ENCODE data around the gene CAGE1. TPM values are rescaled to one million over a fixed set of nuclear protein-coding genes. Genes with fewer than 3 reads are reported as not detected.

CAGE1 gene
- total RNA-seq = not detected
- long read RNA-seq = 0 reads

DNA sequence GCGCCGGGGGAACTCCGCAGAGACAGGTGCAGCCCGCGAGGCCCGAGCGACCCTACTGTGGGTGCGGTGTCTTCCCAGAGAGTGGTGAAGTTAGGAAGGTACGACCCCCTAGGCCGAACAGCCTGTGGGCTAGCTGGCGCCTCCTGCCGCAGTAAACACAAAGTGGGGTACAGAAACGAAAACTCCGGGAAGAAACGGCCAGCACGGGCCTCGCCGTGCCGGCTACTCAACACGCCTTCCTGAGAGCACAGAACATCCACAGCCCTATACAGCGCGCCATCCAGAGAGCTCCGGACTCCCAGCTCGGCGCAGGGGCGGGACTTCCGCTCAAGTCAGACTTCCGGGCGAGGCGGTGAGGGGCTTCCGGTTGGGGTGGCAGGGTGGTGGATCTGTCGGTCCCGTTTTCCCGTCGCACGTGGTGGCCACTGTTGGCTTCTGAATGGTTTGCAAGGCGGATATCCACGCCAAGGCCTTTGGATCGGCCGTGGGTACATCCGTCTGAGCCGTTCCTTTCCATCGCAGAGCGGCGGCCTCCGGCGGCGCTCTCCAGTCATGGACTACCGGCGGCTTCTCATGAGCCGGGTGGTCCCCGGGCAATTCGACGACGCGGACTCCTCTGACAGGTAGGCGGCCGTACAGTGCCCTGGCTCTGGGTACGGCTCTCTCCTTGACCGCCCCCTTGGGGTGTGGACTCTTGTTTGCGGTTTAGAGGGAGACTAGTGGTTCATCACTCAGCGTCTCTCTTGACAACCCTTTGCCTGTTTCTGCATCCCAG, at the start of gene CAGE1, which contains the start of gene RIOK1:
TSS of gene CAGE1 (minus strand) at position 292 of the 775 bp plus-strand sequence. CDS start 2,569 bp downstream, outside the sequence.
TSS of gene RIOK1 (plus strand) at position 358 of the 775 bp plus-strand sequence. CDS start at position 553, 195 bp downstream.
- intact Hi-C loops (cut with DNase I) = loop anchor here (1.0 kb wide), 1 partner anchor 76 kb away; the partner anchor contains the start of gene SSR1
- DNase-seq (ENCODE audit: low spot score) = peak; percentile 97

DNA sequence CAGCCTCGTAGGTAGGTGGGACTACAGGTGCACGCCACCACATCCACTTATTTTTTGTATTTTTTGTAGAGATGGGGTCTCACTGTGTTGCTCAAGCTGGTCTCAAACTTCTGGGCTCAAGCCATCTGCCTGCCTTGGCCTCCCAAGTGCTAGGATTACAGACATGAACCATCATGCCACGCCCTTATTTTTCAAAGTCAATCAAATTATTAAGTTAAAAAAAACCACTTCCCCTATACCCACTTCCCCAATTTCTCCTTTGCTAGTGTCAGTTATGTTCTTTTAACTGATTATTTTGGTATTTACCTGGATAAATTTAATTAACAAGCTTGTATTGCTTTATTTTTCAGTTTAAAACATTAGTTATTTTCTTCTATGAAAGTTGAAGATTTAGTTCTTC, 49.7 kb upstream of the CAGE1 start:
- DNase-seq (ENCODE audit: low spot score) = no peak
- intact Hi-C loops (cut with DNase I) = no loop called here

DNA sequence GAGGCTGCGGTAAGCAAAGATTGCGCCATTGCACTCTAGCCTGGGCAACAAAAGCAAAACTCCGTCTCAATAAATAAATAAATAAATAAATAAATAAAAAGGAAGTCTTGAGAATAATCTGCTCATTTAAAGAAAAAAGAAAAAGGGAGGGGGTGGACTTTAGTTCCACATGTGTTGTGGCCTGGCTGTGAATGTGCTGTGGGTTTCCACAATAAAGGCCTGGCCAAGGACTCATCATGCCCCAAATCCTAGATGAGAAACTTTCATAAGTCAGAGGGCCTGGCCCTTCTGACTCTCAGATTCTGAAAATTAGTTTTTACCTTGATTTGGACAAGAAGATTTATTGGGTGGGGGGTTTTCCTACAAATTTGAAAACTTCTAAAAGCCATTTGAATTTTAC, 48.5 kb upstream of the CAGE1 start:
- intact Hi-C loops (cut with DNase I) = no loop called here
- no peak for DNase-seq (ENCODE audit: low spot score)

DNA sequence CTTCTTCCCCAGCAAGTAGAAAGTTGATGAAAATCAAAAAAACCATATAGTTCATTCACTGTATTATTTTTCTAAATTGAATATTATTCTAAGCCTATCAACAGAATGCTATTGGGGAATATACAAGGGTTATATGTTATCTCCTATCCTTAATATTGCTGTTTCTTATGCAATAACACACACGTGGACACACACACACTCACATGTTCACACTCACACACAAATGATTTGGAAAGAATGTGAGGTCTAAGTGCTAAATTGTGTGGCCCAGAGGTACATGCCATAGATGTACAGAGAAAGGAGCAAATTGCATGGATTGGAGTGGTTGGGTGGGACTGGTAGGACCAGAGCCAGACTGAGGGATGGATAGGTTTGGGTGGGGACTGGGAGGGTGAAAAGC, 45.1 kb upstream of the CAGE1 start:
- intact Hi-C loops (cut with DNase I) = no loop called here
- DNase-seq (ENCODE audit: low spot score) = no peak

DNA sequence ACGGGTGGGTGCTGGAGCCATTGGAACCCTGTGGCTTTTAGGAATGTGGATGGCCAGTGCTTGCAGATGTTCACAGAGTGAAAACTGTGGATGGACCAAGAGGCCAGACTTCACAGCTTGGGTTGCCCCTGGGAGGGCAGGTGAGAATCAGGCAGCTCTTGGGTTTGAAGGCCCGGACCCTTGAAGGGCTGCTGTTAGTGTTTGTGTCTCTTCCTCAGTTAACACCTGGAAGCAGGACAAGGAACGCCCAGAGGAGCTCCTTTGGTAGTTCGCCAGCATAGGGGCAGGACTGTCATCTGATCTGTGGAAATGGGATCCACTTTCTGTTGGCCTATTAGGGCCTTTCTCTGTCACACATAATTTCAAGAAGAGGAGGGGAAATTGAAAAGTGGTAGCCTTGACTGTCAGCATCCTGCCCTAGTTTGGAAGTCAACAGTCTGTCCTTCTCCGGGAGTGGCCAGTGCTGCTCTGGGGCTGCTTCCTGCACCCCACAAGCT, 43.6 kb upstream of the CAGE1 start:
- intact Hi-C loops (cut with DNase I) = no loop called here
- DNase-seq (ENCODE audit: low spot score) = no peak

DNA sequence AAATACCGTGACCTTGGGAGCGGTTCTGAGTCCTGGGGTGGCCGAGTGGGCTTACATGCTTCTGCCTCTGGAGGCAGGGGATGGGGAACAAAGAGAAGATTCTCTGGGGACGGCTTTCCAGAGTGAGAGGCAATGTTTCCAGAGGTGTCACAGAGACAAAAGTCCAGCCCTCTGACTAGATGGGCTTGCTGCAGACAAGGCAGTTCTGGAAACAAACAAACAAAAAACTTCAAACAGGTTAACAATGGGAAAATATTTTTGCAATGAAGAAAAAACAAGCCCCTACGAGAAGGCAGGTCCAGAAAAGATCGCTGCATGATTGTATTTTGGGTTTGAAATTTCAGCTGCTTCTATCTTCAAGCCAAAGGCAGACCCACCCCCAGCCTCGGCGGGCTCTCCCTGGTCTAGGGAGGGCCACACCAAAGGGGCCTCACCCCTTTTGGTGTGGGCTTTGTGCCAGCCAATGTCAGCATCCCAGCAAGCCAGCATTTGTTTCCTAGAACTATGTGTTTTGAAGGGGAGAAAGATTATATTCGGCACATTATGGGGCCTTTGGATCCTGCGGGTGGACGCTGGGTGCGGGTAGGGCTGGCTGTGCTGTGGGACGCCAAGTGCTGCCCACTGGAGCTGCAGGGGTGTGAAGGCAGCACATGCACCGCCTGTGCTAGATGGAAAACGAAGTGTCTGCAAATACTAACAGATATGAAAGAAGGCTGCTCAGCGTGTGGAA, 43.0 kb upstream of the CAGE1 start:
- intact Hi-C loops (cut with DNase I) = no loop called here
- no peak for DNase-seq (ENCODE audit: low spot score)

DNA sequence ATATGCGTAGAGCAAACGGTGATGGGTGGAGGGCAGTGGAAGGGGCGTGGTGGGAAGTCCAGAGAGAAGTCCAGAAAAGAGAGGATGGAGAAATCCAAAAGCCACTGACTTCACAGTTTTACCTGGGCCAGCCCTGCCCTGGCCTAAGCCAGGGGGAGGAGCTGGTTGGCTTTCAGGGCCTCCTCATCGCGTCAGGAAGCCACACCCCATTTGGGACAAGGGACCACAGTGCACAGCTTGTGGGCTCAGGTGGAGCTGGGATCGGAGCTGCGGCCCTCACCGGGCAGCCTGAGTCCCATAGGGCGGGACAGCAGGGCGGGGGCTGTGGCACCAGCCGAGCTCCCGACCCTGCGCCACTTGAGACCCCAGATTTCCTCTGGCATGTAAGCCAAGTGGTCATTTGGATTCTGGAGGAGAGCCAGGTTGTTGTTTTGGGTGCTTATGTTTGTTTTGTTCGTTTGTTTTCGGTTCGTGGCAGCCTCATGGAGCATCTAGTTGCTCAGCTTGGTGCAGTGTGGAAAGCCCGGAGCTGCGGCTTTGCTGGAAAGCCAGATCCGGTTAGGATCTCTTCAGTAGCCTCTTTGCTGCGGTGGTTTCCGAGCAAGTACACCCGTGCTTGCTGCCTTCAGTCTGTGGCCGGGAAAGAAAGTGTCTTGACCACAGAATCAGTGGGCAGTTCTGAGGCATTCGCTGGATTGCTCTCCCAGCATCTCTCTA, 42.3 kb upstream of the CAGE1 start:
- DNase-seq (ENCODE audit: low spot score) = no peak
- intact Hi-C loops (cut with DNase I) = no loop called here

DNA sequence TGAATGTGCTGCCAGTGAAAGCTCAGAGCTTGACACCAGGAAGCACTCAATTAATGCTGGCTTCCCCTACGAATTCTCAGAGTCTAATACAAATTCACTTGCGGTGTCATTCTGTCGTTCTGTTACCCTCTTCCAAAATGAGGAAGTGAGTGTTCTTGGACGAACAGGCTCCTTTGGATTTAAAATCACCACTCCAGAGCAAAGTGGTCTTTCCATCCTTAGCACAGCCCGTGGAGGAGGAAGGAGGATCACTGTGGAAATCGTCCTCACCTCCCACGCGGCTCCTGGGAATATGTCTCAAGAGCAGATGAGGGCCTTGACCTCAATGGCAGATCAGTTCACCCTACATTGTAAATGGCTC, 41.8 kb upstream of the CAGE1 start:
- DNase-seq (ENCODE audit: low spot score) = no peak
- intact Hi-C loops (cut with DNase I) = no loop called here

DNA sequence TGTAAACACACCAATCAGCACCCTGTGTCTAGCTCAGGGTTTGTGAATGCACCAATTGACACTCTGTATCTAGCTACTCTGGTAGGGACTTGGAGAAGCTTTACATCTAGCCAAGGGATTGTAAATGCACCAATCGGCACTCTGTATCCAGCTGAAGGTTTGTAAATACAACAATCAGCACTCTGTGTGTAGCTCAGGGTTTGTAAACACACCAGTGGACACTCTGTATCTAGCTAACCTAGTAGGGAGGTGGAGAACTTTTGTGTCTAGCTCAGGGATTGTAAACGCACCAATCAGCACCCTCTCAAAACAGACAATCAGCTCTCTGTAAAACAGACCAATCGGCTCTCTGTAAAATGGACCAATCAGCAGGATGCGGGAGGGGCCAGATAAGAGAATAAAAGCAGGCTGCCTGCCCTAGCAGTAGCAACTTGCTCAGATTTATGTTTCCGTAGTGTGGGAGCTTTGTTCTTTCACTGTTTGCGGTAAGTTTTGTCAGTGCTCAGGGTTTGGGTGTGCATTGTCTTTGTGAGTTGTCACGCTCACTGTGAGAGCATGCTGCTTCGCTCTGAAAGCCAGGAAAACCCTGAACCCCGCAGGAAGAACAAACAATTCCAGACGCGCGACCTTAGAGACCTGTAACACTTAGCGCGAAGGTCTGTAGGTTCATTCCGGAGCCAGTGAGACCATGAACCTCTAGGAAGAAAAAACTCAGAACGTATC, 37.1 kb upstream of the CAGE1 start:
- no peak for DNase-seq (ENCODE audit: low spot score)
- intact Hi-C loops (cut with DNase I) = loop anchor here (5.0 to 10.0 kb wide), 3 partner anchors 118 to 191 kb away; partner anchors contain the start of gene DSP

DNA sequence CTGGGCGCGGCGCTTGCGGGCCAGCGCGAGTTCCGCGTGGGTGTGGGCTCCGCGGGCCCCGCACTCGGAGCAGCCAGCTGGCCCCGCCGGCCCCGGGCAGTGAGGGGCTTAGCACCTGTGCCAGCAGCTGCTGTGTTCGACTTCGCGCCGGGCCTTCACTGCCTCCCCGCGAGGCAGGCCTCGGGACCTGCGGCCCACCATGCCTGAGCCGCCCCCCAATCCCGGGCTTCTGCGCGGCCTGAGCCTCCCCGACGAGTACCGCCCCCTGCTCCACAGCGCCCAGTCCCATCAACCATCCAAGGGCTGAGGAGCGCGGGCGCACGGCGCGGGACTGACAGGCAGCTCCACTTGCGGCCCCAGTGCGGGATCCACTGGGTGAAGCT, 36.3 kb upstream of the CAGE1 start:
- intact Hi-C loops (cut with DNase I) = loop anchor here (5.0 to 10.0 kb wide), 3 partner anchors 119 to 192 kb away; partner anchors contain the start of gene DSP
- DNase-seq (ENCODE audit: low spot score) = no peak

DNA sequence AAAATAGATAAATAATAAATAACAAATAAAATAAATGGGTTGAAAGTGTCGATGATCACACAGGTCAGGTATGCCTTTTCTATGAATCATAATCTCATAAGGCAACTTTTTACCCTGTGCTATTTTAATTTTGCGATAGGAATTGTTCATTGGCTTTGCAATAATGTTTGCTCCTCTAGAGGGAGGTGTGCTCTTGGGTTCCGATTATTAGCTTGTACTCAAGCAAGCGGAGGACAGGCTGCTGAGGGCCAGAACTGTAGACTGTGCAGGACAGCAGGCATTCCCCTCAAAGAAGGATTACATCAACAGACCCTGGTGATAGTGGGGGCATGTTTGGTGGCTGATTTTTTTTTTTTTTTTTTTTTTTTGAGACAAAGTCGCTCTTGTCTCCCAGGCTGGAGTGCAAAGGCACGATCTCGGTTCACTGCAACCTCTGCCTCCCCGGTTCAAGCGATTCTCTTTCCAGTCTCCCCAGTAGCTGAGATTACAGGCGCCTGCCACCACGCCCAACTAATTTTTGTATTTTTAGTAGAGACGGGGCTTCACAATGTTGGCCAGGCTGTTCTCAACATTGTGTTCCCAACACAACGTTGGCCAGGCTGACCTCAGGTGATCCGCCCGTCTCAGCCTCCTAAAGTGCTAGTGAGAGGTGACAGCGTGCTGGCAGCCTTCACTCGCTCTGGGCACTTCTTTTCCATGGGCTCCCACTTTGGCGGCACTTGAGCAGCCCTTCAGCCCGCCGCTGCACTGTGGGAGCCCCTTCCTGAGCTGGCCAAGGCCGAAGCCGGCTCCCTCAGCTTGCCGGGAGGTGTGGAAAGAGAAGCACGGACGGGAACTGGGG, 35.6 kb upstream of the CAGE1 start:
- no peak for DNase-seq (ENCODE audit: low spot score)
- intact Hi-C loops (cut with DNase I) = loop anchor here (5.0 to 10.0 kb wide), 3 partner anchors 120 to 192 kb away; partner anchors contain the start of gene DSP

DNA sequence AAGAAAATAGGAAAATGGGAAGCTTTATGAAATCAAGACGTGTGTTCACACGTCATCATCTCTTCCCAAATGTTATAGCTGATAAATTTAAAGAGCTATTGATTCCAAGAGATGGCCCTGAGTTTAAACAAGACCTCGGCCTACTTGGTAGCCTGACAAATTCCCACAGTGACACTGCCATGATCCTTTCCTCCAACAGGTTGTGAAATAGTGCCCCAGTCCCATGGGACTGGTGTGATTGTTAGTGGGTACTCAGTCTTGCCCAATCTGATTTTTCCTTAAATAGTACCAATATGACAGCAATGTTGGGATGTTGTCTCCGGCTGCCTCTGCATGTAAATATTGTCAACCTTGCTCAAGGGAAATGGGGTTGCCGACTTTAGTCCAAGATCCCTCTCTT, 34.5 kb upstream of the CAGE1 start:
- no peak for DNase-seq (ENCODE audit: low spot score)
- intact Hi-C loops (cut with DNase I) = loop anchor here (10.0 kb wide), 1 partner anchor 121 kb away; the partner anchor contains the start of gene DSP

DNA sequence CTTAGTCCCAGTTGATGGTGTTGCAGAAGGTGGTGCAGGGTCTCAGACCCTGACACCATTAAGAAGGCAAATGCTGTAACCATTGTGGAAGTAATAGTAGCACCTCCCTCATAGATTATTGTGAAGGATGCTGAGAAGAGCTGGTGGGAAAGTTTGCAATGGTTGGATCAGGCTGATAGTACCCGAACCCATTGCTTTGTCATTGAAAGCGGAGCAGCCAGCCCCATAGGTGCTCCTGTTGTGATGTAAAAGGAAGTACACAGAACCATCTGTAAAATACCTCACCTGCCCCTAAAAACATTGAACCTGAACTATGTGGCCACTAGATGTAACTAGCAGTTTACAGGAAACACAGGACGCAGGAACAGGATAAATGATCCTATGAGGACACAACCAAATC, 31.5 kb upstream of the CAGE1 start:
- no peak for DNase-seq (ENCODE audit: low spot score)
- intact Hi-C loops (cut with DNase I) = loop anchor here (10.0 kb wide), 1 partner anchor 124 kb away; the partner anchor contains the start of gene DSP

DNA sequence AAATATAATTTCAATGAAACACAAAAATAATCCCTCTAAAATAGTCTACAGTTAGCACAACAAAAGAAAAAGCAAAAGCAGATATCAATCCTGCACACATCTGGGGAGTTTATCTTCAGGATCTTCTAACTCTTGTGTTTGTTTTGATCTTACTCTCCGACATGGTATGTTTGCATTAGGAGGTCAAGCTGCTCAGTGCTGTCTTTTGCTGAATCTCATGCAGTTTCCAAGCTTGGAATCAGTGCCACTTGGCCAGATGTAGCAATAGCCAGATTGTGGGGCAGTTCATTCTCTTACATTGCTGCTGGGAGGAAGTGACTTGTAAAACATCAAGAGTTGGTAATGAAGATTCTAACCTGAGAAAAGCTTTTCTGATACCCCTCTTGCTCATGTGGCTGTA, 29.5 kb upstream of the CAGE1 start:
- intact Hi-C loops (cut with DNase I) = no loop called here
- DNase-seq (ENCODE audit: low spot score) = no peak

DNA sequence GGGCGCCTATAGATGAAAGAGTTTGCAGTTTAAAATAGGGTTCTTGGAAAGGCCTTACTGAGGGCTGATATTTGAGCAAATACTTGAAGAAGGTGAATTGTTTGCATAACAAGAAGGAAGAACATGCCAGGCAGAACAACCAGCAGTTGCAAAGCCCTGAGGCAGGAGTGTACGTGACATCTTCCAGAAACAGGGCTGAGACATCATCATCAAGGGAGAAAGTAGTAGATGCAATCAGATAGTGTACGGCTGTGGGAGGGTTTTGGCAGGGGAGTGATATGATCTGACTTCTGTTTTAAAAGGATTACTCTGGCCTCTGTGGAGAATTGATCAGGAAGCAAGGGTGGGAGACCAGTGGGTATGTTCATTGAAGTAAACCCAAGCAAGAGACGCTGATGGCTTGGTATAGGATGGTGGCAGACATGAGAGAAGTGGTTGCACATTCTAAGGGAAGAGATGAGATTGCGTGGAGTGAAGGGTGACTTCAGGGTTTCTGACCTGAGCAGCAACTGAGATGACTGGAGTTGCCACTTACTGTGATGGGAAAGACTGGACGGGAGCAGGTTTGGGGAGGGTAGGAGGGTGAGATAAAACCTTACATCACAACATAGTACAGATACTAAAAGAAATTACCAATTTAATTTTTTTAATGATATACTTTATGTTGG, 28.8 kb upstream of the CAGE1 start:
- intact Hi-C loops (cut with DNase I) = no loop called here
- DNase-seq (ENCODE audit: low spot score) = no peak

DNA sequence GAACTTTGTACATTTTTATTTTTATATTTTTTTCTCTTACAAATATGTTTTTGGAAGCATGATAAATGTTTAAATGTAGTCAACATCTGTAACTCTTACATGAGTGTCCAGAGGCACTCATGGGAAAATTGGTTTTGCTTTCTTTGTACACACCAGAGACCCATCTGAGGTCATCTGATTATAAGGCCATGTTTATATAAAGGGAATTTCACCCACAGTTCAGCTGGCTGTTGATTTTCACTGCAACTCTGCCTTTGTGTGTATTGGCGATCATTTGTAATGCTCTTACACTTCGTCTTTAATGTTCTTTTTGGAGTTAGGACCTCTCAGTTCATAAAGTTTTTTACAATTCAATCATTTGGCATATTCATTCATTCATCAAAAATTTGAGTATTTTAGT, 28.1 kb upstream of the CAGE1 start:
- no peak for DNase-seq (ENCODE audit: low spot score)
- intact Hi-C loops (cut with DNase I) = no loop called here

DNA sequence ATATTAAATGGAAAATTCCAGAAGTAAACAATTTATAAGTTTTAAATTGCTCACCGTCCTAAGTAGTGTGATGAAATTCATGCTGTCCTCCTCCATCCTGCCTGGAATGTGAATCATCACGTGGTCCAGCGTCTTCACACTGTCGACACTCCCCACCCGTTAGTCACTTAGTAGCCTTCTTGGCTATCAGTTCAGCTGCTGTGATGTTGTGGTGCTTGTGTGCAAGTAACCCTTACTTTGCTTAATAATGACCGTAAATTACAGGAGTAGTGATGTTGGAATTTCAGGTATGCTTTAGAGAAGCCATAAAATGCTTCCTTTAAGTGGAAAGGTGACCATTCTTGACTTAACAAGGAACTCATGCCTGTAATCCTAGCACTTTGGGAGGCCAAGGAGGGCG, 25.3 kb upstream of the CAGE1 start:
- DNase-seq (ENCODE audit: low spot score) = no peak
- intact Hi-C loops (cut with DNase I) = no loop called here
